PC-9 (cell line): ENCODE measurements around the gene KIAA2012. TPM values are rescaled to one million over a fixed set of nuclear protein-coding genes. Genes with fewer than 3 reads are reported as not detected.

ENCODE experiments used
- BruUV-seq: library from RNA; stranded (reverse); fragments of 400-500 nt; replicated peaks from 2 replicates; lab custom pipeline; 2021; lab: Mats Ljungman, UMichigan
- CTCF ChIA-PET: fragments of 300-600 bp; sonication (Branson Sonifier 250); formaldehyde crosslinking; loops from one replicate; lab custom pipeline; 2022; ENCODE audit warnings: antibody characterized with exemption; lab: Charles Lee
- POLR2A ChIA-PET: fragments of 300-600 bp; sonication (Branson Sonifier 250); formaldehyde crosslinking; loops from one replicate; lab custom pipeline; 2022; ENCODE audit warnings: antibody characterized with exemption; ENCODE audit not compliant: unreplicated experiment; lab: Charles Lee
- DNase-seq, 2 experiments: peaks; one replicate each; pipeline versions ENCODE4 v3.0.0 to v3.0.0-alpha.2; 2015 to 2022; ENCODE audit warnings: mixed read lengths in 1 of 2
- H2AFZ ChIP-seq: fragments of 200-600 bp; sonication (generic); 2 replicates; pipeline ENCODE4 v1.8.1; 2017; ENCODE audit warnings: antibody characterized with exemption
- H3F3A ChIP-seq: fragments of 200-600 bp; sonication (generic); 2 replicates; pipeline ENCODE4 v1.8.1; 2017; ENCODE audit warnings: antibody characterized with exemption, mild to moderate bottlenecking, low read depth; ENCODE audit not compliant: insufficient read depth
- H3K27ac ChIP-seq: fragments of 200-600 bp; sonication (generic); 2 replicates; pipeline ENCODE4 v1.6.1; 2016; ENCODE audit warnings: mixed run types
- H3K27me3 ChIP-seq: fragments of 200-600 bp; sonication (generic); 2 replicates; pipeline ENCODE4 v1.6.1; 2016; ENCODE audit warnings: low read depth, mixed run types; ENCODE audit not compliant: insufficient read depth
- H3K36me3 ChIP-seq: fragments of 200-600 bp; sonication (generic); 2 replicates; pipeline ENCODE4 v1.6.1; 2016; ENCODE audit warnings: low read depth, mixed run types
- H3K4me1 ChIP-seq: fragments of 200-600 bp; sonication (generic); replicated peaks from 2 replicates; pipeline ENCODE4 v1.6.1; 2016; ENCODE audit warnings: mixed run types; ENCODE audit not compliant: insufficient read depth
- H3K4me2 ChIP-seq: fragments of 200-600 bp; sonication (generic); 2 replicates; pipeline ENCODE4 v1.6.1; 2017; ENCODE audit warnings: mixed run types
- H3K4me3 ChIP-seq: fragments of 200-600 bp; sonication (generic); 2 replicates; pipeline ENCODE4 v1.6.1; 2016; ENCODE audit warnings: mixed run types
- H3K79me2 ChIP-seq: fragments of 200-600 bp; sonication (generic); 2 replicates; pipeline ENCODE4 v1.6.1; 2017; ENCODE audit warnings: low read depth, mixed run types
- H3K9me2 ChIP-seq: fragments of 200-600 bp; sonication (generic); 2 replicates; pipeline ENCODE4 v1.8.1; 2017; ENCODE audit warnings: mild to moderate bottlenecking; ENCODE audit not compliant: insufficient read depth
- H3K9me3 ChIP-seq: fragments of 200-600 bp; sonication (generic); 2 replicates; pipeline ENCODE4 v1.8.1; 2016; ENCODE audit warnings: low read depth; ENCODE audit not compliant: insufficient read depth
- H4K20me1 ChIP-seq: fragments of 200-600 bp; sonication (generic); 2 replicates; pipeline ENCODE4 v1.8.1; 2017; ENCODE audit not compliant: insufficient read depth
- CTCF ChIP-seq: fragments of 200-600 bp; sonication (generic); conservative IDR thresholded peaks from 2 replicates; pipeline ENCODE4 v1.6.1; 2017; ENCODE audit warnings: mixed run types, antibody characterized with exemption, mild to moderate bottlenecking, moderate library complexity
- EZH2 ChIP-seq: fragments of 200-600 bp; sonication (generic); IDR thresholded peaks from 2 replicates; pipeline ENCODE4 v1.8.0; 2017; ENCODE audit warnings: antibody characterized with exemption, low read depth
- intact Hi-C: fragments of 100-400 bp; cut with micrococcal nuclease; formaldehyde crosslinking; loops from one replicate; pipeline ENCODE4 v1.10.0; 2022; ENCODE audit not compliant: unreplicated experiment
- total RNA-seq: library from RNA; stranded (reverse); gene quantifications from 2 replicates; pipeline ENCODE4 v1.2.3, GENCODE V29; 2021

The KIAA2012 gene
- total RNA-seq, 1 experiment from 2014 or later = not detected

GRCh38 chr2:202165945-202166344 lies 92.9 kb downstream of the KIAA2012 start:
- Histone ChIP-seq H2AFZ (no peak overlapping the region), H3K9me3 (no peaks in the 10 kb centered on the region), H3K36me3 (no peaks in the 10 kb centered on the region), H3K4me3 (no peak overlapping the region), H3K27ac (no peak overlapping the region), H3K79me2 (no peaks in the 10 kb centered on the region), H3F3A (no peaks in the 10 kb centered on the region), H3K27me3 (no peaks in the 10 kb centered on the region), H4K20me1 (no peaks in the 10 kb centered on the region), H3K4me2 (no peak overlapping the region), H3K4me1 (no peaks in the 10 kb centered on the region), H3K9me2 (no peaks in the 10 kb centered on the region)
- no peak for TF ChIP-seq EZH2
- TF ChIP-seq CTCF = no peak
- CTCF ChIA-PET = no interaction called here
- intact Hi-C loops = no loop called here
- POLR2A ChIA-PET = no interaction called here
- BruUV-seq = no TSS peak
- no peak for DNase-seq

DNA sequence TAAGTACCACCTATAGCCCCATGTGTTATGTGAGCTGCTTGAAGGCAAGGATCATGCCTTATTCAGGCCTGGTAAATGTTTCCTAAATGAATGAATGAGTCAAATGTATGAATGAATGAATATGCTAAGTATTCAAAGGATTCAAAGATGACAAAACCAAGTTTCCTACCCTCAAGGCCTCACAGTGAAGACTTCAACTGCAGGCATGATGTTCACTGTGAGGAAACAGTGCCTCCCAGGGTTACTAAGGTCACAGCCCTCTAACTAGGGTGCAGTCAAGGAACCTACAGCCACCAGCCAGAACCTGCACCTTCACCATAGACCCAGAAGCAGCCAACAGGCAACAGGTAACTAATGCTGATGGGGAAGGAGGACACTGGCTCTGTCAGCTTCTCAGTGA lies 96.1 kb downstream of the KIAA2012 start:
- Histone ChIP-seq H3K4me1 (no peaks in the 10 kb centered on the region), H3F3A (no peaks in the 10 kb centered on the region), H3K36me3 (no peaks in the 10 kb centered on the region), H3K9me3 (no peaks in the 10 kb centered on the region), H2AFZ (no peak overlapping the region), H3K4me2 (no peak overlapping the region), H3K4me3 (no peak overlapping the region), H3K9me2 (no peaks in the 10 kb centered on the region), H3K27me3 (no peaks in the 10 kb centered on the region), H4K20me1 (no peaks in the 10 kb centered on the region), H3K79me2 (no peaks in the 10 kb centered on the region), H3K27ac (no peak overlapping the region)
- POLR2A ChIA-PET = no interaction called here
- BruUV-seq = no TSS peak
- CTCF ChIA-PET = no interaction called here
- TF ChIP-seq EZH2 (no peak), CTCF (no peak)
- intact Hi-C loops = no loop called here
- no peak for DNase-seq

DNA sequence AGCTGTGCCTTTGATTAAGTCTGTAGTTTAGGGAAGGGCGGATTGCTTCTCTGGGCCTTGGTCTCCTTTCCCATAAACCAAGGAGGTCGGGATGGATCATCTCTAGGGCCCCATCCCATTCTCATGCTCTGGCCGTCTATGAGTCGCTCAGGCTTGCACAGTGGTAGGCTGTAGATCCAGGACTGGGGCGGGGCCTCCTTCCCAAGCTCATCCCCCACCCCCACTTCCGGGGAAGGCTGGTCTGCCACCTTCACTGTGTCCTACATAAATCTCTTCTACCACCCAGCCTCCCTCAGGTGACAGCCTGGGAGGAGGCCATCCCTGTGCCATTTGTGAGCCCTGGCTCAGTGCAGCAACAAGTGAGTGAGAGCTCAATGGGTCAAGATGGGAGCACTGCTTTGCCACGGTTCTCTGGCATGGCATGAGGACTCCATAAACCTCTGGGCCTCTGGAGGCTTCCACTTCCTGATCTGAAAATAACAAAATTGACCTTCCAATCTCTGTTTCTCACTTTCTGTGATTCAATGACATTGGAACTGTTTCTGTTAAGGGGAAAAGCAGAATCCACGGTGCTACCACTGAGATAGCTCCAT lies 96.9 kb downstream of the KIAA2012 start:
- no peaks in the 10 kb centered on the region for H4K20me1 ChIP-seq
- H3K4me2 ChIP-seq = no peak overlapping the region
- POLR2A ChIA-PET = no interaction called here
- H3K27me3 ChIP-seq = no peaks in the 10 kb centered on the region
- no peaks in the 10 kb centered on the region for H3F3A ChIP-seq
- no peak overlapping the region for H3K27ac ChIP-seq
- DNase-seq = no peak
- BruUV-seq = no TSS peak
- no peaks in the 10 kb centered on the region for H3K4me1 ChIP-seq
- no peak overlapping the region for H2AFZ ChIP-seq
- intact Hi-C loops = no loop called here
- TF ChIP-seq CTCF (no peak), EZH2 (no peak)
- no peaks in the 10 kb centered on the region for H3K9me3 ChIP-seq
- H3K9me2 ChIP-seq = no peaks in the 10 kb centered on the region
- no peak overlapping the region for H3K4me3 ChIP-seq
- H3K79me2 ChIP-seq = no peaks in the 10 kb centered on the region
- H3K36me3 ChIP-seq = no peaks in the 10 kb centered on the region
- CTCF ChIA-PET = no interaction called here
